ENCODE data around the gene EBI3.

The EBI3 gene

GRCh38 chr19:4196587-4197148 is 32.7 kb upstream of the EBI3 start:
- no peak for DNase-seq (ENCODE audit: extremely low read depth, low read depth)
- no peak for TF ChIP-seq CTCF (IDR thresholded peaks at IDR 0.05; ENCODE audit: low read depth, low read length, missing control alignments)
- no peak overlapping the region for H3K4me3 ChIP-seq (replicated peaks; ENCODE audit: low read depth, low read length)

GRCh38 chr19:4197228-4197624 is 32.1 kb upstream of the EBI3 start:
- DNase-seq (ENCODE audit: extremely low read depth, low read depth) = no peak
- no peak overlapping the region for H3K4me3 ChIP-seq (replicated peaks; ENCODE audit: low read depth, low read length)
- TF ChIP-seq CTCF (IDR thresholded peaks at IDR 0.05; ENCODE audit: low read depth, low read length, missing control alignments) = no peak

GRCh38 chr19:4197625-4198466 is 31.5 kb upstream of the EBI3 start:
- no peak for TF ChIP-seq CTCF (IDR thresholded peaks at IDR 0.05; ENCODE audit: low read depth, low read length, missing control alignments)
- DNase-seq (ENCODE audit: extremely low read depth, low read depth) = no peak
- no peak overlapping the region for H3K4me3 ChIP-seq (replicated peaks; ENCODE audit: low read depth, low read length)

GRCh38 chr19:4198467-4199126 is 30.7 kb upstream of the EBI3 start:
- TF ChIP-seq CTCF (IDR thresholded peaks at IDR 0.05; ENCODE audit: low read depth, low read length, missing control alignments) = no peak
- no peak overlapping the region for H3K4me3 ChIP-seq (replicated peaks; ENCODE audit: low read depth, low read length)
- no peak for DNase-seq (ENCODE audit: extremely low read depth, low read depth)

GRCh38 chr19:4199699-4200293 is 29.5 kb upstream of the EBI3 start:
- no peak for TF ChIP-seq CTCF (IDR thresholded peaks at IDR 0.05; ENCODE audit: low read depth, low read length, missing control alignments)
- no peak overlapping the region for H3K4me3 ChIP-seq (replicated peaks; ENCODE audit: low read depth, low read length)
- DNase-seq (ENCODE audit: extremely low read depth, low read depth) = no peak

- DNase-seq (ENCODE audit: extremely low read depth, low read depth) = no peak
- no peak overlapping the region for H3K4me3 ChIP-seq (replicated peaks; ENCODE audit: low read depth, low read length)
- no peak for TF ChIP-seq CTCF (IDR thresholded peaks at IDR 0.05; ENCODE audit: low read depth, low read length, missing control alignments)
Observed at GRCh38 chr19:4200940-4201542, 28.3 kb upstream of the EBI3 start.
